HEK293 (cell line): ENCODE data around the gene RGL3.

Experiments used
- CTCF ChIA-PET: fragments of 350-600 bp; formaldehyde crosslinking; extraction: SDS; loops from one replicate; lab custom pipeline; 2021; ENCODE audit warnings: antibody characterized with exemption; lab: Yijun Ruan, JAX
- POLR2A ChIA-PET: fragments of 300-600 bp; formaldehyde crosslinking; extraction: SDS; loops from one replicate; lab custom pipeline; 2020; ENCODE audit warnings: antibody characterized with exemption, inconsistent platforms; lab: Yijun Ruan, JAX
- H3K27ac ChIP-seq: fragments of 200-500 bp; sonication (Bioruptor generic); 2 replicates; pipeline ENCODE4 v1.5.1; 2014; ENCODE audit warnings: low read depth, low read length, control low read depth, inconsistent platforms; ENCODE audit errors: extremely low read depth
- H3K36me3 ChIP-seq, 2 experiments: fragments of 200-500 bp in 1 of 2; sonication (Bioruptor generic) in 1 of 2; 1 replicate in 1 of 2; 2 replicates in 1 of 2; pipeline ENCODE4 v1.5.1; 2014 to 2017; ENCODE audit warnings: inconsistent platforms in 2 of 2, low read length in 2 of 2; ENCODE audit not compliant: control insufficient read depth in 2 of 2, insufficient read depth in 1 of 2
- H3K4me1 ChIP-seq: fragments of 200-500 bp; sonication (Bioruptor generic); 2 replicates; pipeline ENCODE4 v1.5.1; 2014; ENCODE audit warnings: mild to moderate bottlenecking, low read length, inconsistent platforms; ENCODE audit not compliant: control insufficient read depth, insufficient read depth
- H3K4me3 ChIP-seq: 2 replicates; pipeline ENCODE4 v1.5.1; 2011; ENCODE audit warnings: low read depth, mild to moderate bottlenecking, control low read depth, low read length, moderate library complexity
- H3K9me3 ChIP-seq: fragments of 200-500 bp; sonication (Bioruptor generic); 2 replicates; pipeline ENCODE4 v1.5.1; 2014; ENCODE audit warnings: low read depth, low read length, inconsistent platforms; ENCODE audit not compliant: control insufficient read depth, insufficient read depth
- ELK4 ChIP-seq: IDR thresholded peaks from 2 replicates; pipeline ENCODE4 v1.6.1; 2011; ENCODE audit warnings: mild to moderate bottlenecking, low read depth, low read length, borderline replicate concordance
- GLIS1 ChIP-seq: fragments of 450-650 bp; formaldehyde crosslinking; IDR thresholded peaks from 2 replicates; pipeline ENCODE4 v1.5.1; 2016; ENCODE audit warnings: missing biosample characterization, missing genetic modification characterization
- HOXC10 ChIP-seq: sonication (generic); formaldehyde crosslinking; IDR thresholded peaks from 2 replicates; pipeline ENCODE4 v1.8.1; 2023; ENCODE audit warnings: mild to moderate bottlenecking, missing genetic modification reagents
- ZEB2 ChIP-seq: fragments of 450-650 bp; formaldehyde crosslinking; IDR thresholded peaks from 2 replicates; pipeline ENCODE4 v1.5.1; 2016; ENCODE audit warnings: missing biosample characterization, missing genetic modification characterization
- ZFHX2 ChIP-seq: fragments of 450-650 bp; formaldehyde crosslinking; conservative IDR thresholded peaks from 2 replicates; pipeline ENCODE4 v1.5.1; 2016; ENCODE audit warnings: missing biosample characterization, missing genetic modification characterization
- ZFP37 ChIP-seq: fragments of 450-650 bp; formaldehyde crosslinking; IDR thresholded peaks from 2 replicates; pipeline ENCODE4 v1.5.1; 2016; ENCODE audit warnings: missing biosample characterization, missing genetic modification characterization
- ZFP69B ChIP-seq: fragments of 450-650 bp; formaldehyde crosslinking; IDR thresholded peaks from 2 replicates; pipeline ENCODE4 v1.5.1; 2016; ENCODE audit warnings: missing biosample characterization, missing genetic modification characterization
- ZNF121 ChIP-seq: fragments of 450-650 bp; formaldehyde crosslinking; IDR thresholded peaks from 2 replicates; pipeline ENCODE4 v1.5.1; 2016; ENCODE audit warnings: missing biosample characterization, missing genetic modification characterization
- ZNF174 ChIP-seq: fragments of 450-650 bp; formaldehyde crosslinking; IDR thresholded peaks from 2 replicates; pipeline ENCODE4 v1.5.0; 2017; ENCODE audit warnings: missing biosample characterization, mild to moderate bottlenecking, missing genetic modification characterization
- ZNF202 ChIP-seq: fragments of 450-650 bp; formaldehyde crosslinking; IDR thresholded peaks from 2 replicates; pipeline ENCODE4 v1.5.1; 2016; ENCODE audit warnings: missing biosample characterization, missing genetic modification characterization, borderline replicate concordance
- ZNF211 ChIP-seq: fragments of 450-650 bp; formaldehyde crosslinking; IDR thresholded peaks from 2 replicates; pipeline ENCODE4 v1.5.1; 2016; ENCODE audit warnings: low read depth, missing biosample characterization, missing genetic modification characterization
- ZNF335 ChIP-seq: fragments of 450-650 bp; formaldehyde crosslinking; conservative IDR thresholded peaks from 2 replicates; pipeline ENCODE4 v1.5.1; 2016; ENCODE audit warnings: missing biosample characterization, missing genetic modification characterization
- ZNF354C ChIP-seq: fragments of 450-650 bp; formaldehyde crosslinking; IDR thresholded peaks from 2 replicates; pipeline ENCODE4 v1.5.1; 2016; ENCODE audit warnings: missing biosample characterization, missing genetic modification characterization, low read depth, borderline replicate concordance
- ZNF449 ChIP-seq: fragments of 450-650 bp; formaldehyde crosslinking; IDR thresholded peaks from 2 replicates; pipeline ENCODE4 v1.5.1; 2017; ENCODE audit warnings: missing biosample characterization, mild to moderate bottlenecking, missing genetic modification characterization, moderate library complexity
- ZNF501 ChIP-seq: fragments of 450-650 bp; formaldehyde crosslinking; IDR thresholded peaks from 2 replicates; pipeline ENCODE4 v1.5.1; 2016; ENCODE audit warnings: missing biosample characterization, missing genetic modification characterization
- ZNF555 ChIP-seq: fragments of 450-650 bp; formaldehyde crosslinking; conservative IDR thresholded peaks from 2 replicates; pipeline ENCODE4 v1.5.1; 2017; ENCODE audit warnings: missing biosample characterization, mild to moderate bottlenecking, missing genetic modification characterization, inconsistent platforms
- ZNF571 ChIP-seq: fragments of 450-650 bp; formaldehyde crosslinking; IDR thresholded peaks from 2 replicates; pipeline ENCODE4 v1.5.0; 2017; ENCODE audit warnings: missing biosample characterization, missing genetic modification characterization
- ZNF600 ChIP-seq: fragments of 450-650 bp; formaldehyde crosslinking; IDR thresholded peaks from 2 replicates; pipeline ENCODE4 v1.5.1; 2016; ENCODE audit warnings: missing biosample characterization, missing genetic modification characterization
- ZNF629 ChIP-seq: fragments of 450-650 bp; formaldehyde crosslinking; IDR thresholded peaks from 2 replicates; pipeline ENCODE4 v1.5.1; 2017; ENCODE audit warnings: missing biosample characterization, missing genetic modification characterization
- ZNF639 ChIP-seq: fragments of 450-650 bp; formaldehyde crosslinking; IDR thresholded peaks from 2 replicates; pipeline ENCODE4 v1.5.1; 2016; ENCODE audit warnings: missing biosample characterization, missing genetic modification characterization
- ZNF777 ChIP-seq: fragments of 450-650 bp; formaldehyde crosslinking; IDR thresholded peaks from 2 replicates; pipeline ENCODE4 v1.5.1; 2017; ENCODE audit warnings: missing biosample characterization, missing genetic modification characterization, borderline replicate concordance
- ZSCAN4 ChIP-seq: fragments of 450-650 bp; formaldehyde crosslinking; IDR thresholded peaks from 2 replicates; pipeline ENCODE4 v1.5.1; 2017; ENCODE audit warnings: missing biosample characterization, missing genetic modification characterization
- TF ChIP-seq, protein P1 (sequence below): fragments of 450-650 bp; formaldehyde crosslinking; IDR thresholded peaks from 2 replicates; pipeline ENCODE4 v1.5.1; 2016; ENCODE audit warnings: missing biosample characterization, missing genetic modification characterization
- TF ChIP-seq, protein P2 (sequence below): fragments of 450-650 bp; formaldehyde crosslinking; IDR thresholded peaks from 2 replicates; pipeline ENCODE4 v1.5.1; 2017; ENCODE audit warnings: missing biosample characterization, missing genetic modification characterization

Gene RGL3

GRCh38 chr19:11435833-11436313, 16.8 kb upstream of the RGL3 start:
- H3K4me3 ChIP-seq: peak overlapping the region; percentile 91
- H3K27ac ChIP-seq: peak overlapping the region; percentile 4; the same call in 1 of the 2 replicates
- H3K9me3 ChIP-seq: no peaks in the 10 kb centered on the region
- 0 out of 2 replicates have a peak, but pooled peaks have one; percentile 8 for TF ChIP-seq ELK4
- no peak for TF ChIP-seq ZNF600 (tag by site-specific recombination)
- 0 out of 2 replicates have a peak, but pooled peaks have one; percentile 44 for TF ChIP-seq ZNF501 (tag by site-specific recombination)
- 0 out of 2 replicates have a peak, but pooled peaks have one; percentile 5 for TF ChIP-seq ZFP69B (tag by site-specific recombination)
- no peak for TF ChIP-seq ZNF335 (tag by site-specific recombination)
- TF ChIP-seq, all 188 proteins: peak for 3
- ChIA-PET POLR2A (interaction anchor here (1.0 to 2.3 kb wide), 8 partner anchors 20 to 142 kb away, joined by 3 to 27 read pairs (median 4); partner anchors contain the start of genes CCDC159, EPOR, SWSAP1 and TMEM205), CTCF (interaction anchor here (0.6 to 4.3 kb wide), 17 partner anchors 8 to 344 kb away, joined by 3 to 66 read pairs (median 5); partner anchors contain the start of gene EPOR)
- Histone ChIP-seq H3K4me1 (0 out of 2 replicates have a peak, but pooled peaks cover 4% of the 10 kb centered on the region), H3K36me3 (peaks cover 22 to 33% of the 10 kb centered on the region in 2 experiments; a peak in 2 of 3 replicates)

DNA sequence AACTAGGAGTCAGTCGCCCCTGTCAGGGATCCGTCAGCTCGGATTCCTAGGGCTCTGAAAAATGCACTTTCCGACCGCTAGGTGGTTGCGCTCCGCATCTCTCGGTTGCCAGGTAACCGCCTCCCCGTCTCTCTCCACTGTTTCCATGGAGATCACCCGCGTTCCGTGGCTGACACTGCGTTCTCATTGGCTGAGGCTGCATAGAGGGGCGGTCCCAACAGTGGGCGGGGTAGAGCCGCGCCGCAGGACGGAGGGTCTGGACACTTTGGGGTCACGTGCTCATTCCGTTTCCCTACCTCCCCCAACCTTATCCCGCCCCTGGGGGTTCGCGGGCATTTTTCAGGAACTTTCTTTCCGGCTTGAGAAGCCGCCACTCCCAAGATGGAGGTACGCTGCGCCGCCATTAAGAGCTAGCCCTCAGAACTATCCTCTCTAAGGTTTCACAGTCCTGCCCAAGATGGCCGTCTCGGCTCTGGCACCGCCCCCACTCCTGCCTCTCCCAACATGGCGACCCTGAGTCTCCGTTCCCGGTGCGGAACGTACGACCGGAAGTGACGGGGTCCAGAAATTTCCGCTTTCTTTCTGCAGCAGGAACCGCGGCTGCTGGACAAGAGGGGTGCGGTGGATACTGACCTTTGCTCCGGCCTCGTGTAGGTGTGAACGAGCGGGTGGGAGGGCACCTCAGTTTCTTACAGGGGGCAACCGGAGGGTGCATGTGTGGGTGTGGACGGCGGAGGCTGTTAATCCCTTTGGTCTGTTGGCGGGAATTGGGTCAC, 16.1 kb upstream of the RGL3 start, which contains the start of the genes ODAD3 and PRKCSH:
TSS of gene ODAD3 (minus strand) at position 65 of the 776 bp plus-strand sequence. CDS start 105 bp downstream, outside the sequence.
TSS of gene PRKCSH (plus strand) at position 579 of the 776 bp plus-strand sequence. CDS start 483 bp downstream, outside the sequence.
- peaks cover 22 to 31% of the 10 kb centered on the region in 2 experiments; a peak in 2 of 3 replicates for H3K36me3 ChIP-seq
- ChIA-PET POLR2A (interaction anchor here (0.6 to 2.3 kb wide), 10 partner anchors 10 to 141 kb away, joined by 3 to 27 read pairs (median 3); partner anchors contain the start of genes CCDC159, EPOR, SWSAP1 and TMEM205), CTCF (interaction anchor here (0.6 to 4.3 kb wide), 20 partner anchors 8 to 343 kb away, joined by 3 to 66 read pairs (median 4); partner anchors contain the start of gene EPOR)
- 0 out of 2 replicates have a peak, but pooled peaks cover 4% of the 10 kb centered on the region for H3K4me1 ChIP-seq
- no peaks in the 10 kb centered on the region for H3K9me3 ChIP-seq
- H3K27ac ChIP-seq: peak within 1 kb of the TSS; percentile 4; the same call in 1 of the 2 replicates
- peak within 1 kb of the TSS; percentile 91 for H3K4me3 ChIP-seq
- TF ChIP-seq ZNF354C (tag by site-specific recombination): no peak
- TF ChIP-seq, protein P1, sequence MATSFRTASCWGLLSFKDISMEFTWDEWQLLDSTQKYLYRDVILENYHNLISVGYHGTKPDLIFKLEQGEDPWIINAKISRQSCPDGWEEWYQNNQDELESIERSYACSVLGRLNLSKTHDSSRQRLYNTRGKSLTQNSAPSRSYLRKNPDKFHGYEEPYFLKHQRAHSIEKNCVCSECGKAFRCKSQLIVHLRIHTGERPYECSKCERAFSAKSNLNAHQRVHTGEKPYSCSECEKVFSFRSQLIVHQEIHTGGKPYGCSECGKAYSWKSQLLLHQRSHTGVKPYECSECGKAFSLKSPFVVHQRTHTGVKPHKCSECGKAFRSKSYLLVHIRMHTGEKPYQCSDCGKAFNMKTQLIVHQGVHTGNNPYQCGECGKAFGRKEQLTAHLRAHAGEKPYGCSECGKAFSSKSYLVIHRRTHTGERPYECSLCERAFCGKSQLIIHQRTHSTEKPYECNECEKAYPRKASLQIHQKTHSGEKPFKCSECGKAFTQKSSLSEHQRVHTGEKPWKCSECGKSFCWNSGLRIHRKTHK: no peak
- TF ChIP-seq ZFHX2: peak; percentile 76
- no peak for TF ChIP-seq ZNF211 (tag by site-specific recombination)
- no peak for TF ChIP-seq ZNF555 (tag by site-specific recombination)
- peak; percentile 97 for TF ChIP-seq ZEB2
- no peak for TF ChIP-seq ZNF174 (tag by site-specific recombination)
- TF ChIP-seq ZNF202: no peak
- peak; percentile 96 for TF ChIP-seq ZNF629 (tag by site-specific recombination)
- TF ChIP-seq ZNF121 (tag by site-specific recombination): no peak
- TF ChIP-seq ZNF639 (tag by site-specific recombination): peak; percentile 85
- no peak for TF ChIP-seq HOXC10 (CRISPR knock-in tag)
- TF ChIP-seq ZFP37: no peak
- no peak for TF ChIP-seq ZNF449 (tag by site-specific recombination)
- TF ChIP-seq, protein P2, sequence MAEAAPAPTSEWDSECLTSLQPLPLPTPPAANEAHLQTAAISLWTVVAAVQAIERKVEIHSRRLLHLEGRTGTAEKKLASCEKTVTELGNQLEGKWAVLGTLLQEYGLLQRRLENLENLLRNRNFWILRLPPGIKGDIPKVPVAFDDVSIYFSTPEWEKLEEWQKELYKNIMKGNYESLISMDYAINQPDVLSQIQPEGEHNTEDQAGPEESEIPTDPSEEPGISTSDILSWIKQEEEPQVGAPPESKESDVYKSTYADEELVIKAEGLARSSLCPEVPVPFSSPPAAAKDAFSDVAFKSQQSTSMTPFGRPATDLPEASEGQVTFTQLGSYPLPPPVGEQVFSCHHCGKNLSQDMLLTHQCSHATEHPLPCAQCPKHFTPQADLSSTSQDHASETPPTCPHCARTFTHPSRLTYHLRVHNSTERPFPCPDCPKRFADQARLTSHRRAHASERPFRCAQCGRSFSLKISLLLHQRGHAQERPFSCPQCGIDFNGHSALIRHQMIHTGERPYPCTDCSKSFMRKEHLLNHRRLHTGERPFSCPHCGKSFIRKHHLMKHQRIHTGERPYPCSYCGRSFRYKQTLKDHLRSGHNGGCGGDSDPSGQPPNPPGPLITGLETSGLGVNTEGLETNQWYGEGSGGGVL (tag by site-specific recombination): peak; percentile 81
- TF ChIP-seq ZNF777: no peak
- TF ChIP-seq GLIS1 (tag by site-specific recombination): peak; percentile 90
- TF ChIP-seq ZSCAN4: no peak
- no peak for TF ChIP-seq ZNF571
